Naive thymus-derived CD4-positive, alpha-beta T cell (primary cell): ENCODE measurements around the gene USP48. TPM values are rescaled to one million over a fixed set of nuclear protein-coding genes. Genes with fewer than 3 reads are reported as not detected.

Experiments
- ATAC-seq: fragments of 150-1000 bp; cut with Tn5 transposase; 2 replicates; pipeline ENCODE4 v1.10.0; 2021; ENCODE audit warnings: mild to moderate bottlenecking, moderate library complexity
- CTCF ChIA-PET: fragments of 350-600 bp; sonication (Branson Sonifier 250); formaldehyde crosslinking; loops from one replicate; lab custom pipeline; 2021; ENCODE audit warnings: antibody characterized with exemption; lab: Charles Lee
- POLR2A ChIA-PET: fragments of 350-600 bp; sonication (Branson Sonifier 250); formaldehyde crosslinking; loops from one replicate; lab custom pipeline; 2021; ENCODE audit warnings: antibody characterized with exemption, inconsistent platforms; lab: Charles Lee
- DNase-seq, 9 donors: peaks; one replicate each; pipeline versions ENCODE4 v3.0.0 to v3.0.0-alpha.2; 2020 to 2022; ENCODE audit warnings: mixed read lengths in 1 of 9
- H3K27ac ChIP-seq: one replicate; pipeline ENCODE4 v1.7.0; 2013; ENCODE audit warnings: mild to moderate bottlenecking, low read depth, low read length, moderate library complexity
- H3K27me3 ChIP-seq, 2 donors: one replicate each; pipeline ENCODE4 v1.7.0; 2013; ENCODE audit warnings: low read length in 2 of 2, mild to moderate bottlenecking in 2 of 2, moderate library complexity in 2 of 2; ENCODE audit not compliant: control insufficient read depth in 2 of 2, insufficient read depth in 2 of 2
- H3K36me3 ChIP-seq, 3 experiments: 1 replicate in 2 of 3; 2 replicates in 1 of 3; pipeline ENCODE4 v1.7.0; 2013; ENCODE audit warnings: low read length in 3 of 3, mild to moderate bottlenecking in 3 of 3, moderate library complexity in 1 of 3; ENCODE audit not compliant: insufficient read depth in 3 of 3, control insufficient read depth in 2 of 3
- H3K4me1 ChIP-seq, 2 donors: one replicate each; pipeline ENCODE4 v1.7.0; 2013; ENCODE audit warnings: low read length in 2 of 2, mild to moderate bottlenecking in 2 of 2, moderate library complexity in 1 of 2; ENCODE audit not compliant: control insufficient read depth in 2 of 2, insufficient read depth in 2 of 2
- H3K4me3 ChIP-seq: 2 replicates; pipeline ENCODE4 v1.7.0; 2013; ENCODE audit warnings: mild to moderate bottlenecking, low read length
- H3K9me3 ChIP-seq, 3 experiments: 1 replicate in 2 of 3; 2 replicates in 1 of 3; pipeline ENCODE4 v1.7.0; 2013; ENCODE audit warnings: low read length in 3 of 3; ENCODE audit not compliant: control insufficient read depth in 2 of 3
- H3K27ac Mint-ChIP-seq, 9 donors: one replicate each; pipeline ENCODE4 v1.8.0; 2020 to 2022; ENCODE audit warnings: mixed read lengths in 9 of 9, mild to moderate bottlenecking in 8 of 9, moderate library complexity in 5 of 9, inconsistent platforms in 2 of 9
- H3K27me3 Mint-ChIP-seq, 5 donors: one replicate each; pipeline ENCODE4 v1.8.0; 2021 to 2022; ENCODE audit warnings: mixed read lengths in 5 of 5, mild to moderate bottlenecking in 1 of 5
- H3K36me3 Mint-ChIP-seq, 5 donors: one replicate each; pipeline ENCODE4 v1.8.0; 2020 to 2022; ENCODE audit warnings: mixed read lengths in 5 of 5, mild to moderate bottlenecking in 3 of 5, inconsistent platforms in 1 of 5
- H3K4me1 Mint-ChIP-seq, 7 donors: one replicate each; pipeline ENCODE4 v1.8.0; 2020 to 2022; ENCODE audit warnings: mixed read lengths in 7 of 7, mild to moderate bottlenecking in 3 of 7, inconsistent platforms in 1 of 7
- H3K4me3 Mint-ChIP-seq, 10 donors: one replicate each; pipeline ENCODE4 v1.8.0; 2020 to 2022; ENCODE audit warnings: mild to moderate bottlenecking in 10 of 10, mixed read lengths in 10 of 10, moderate library complexity in 6 of 10, inconsistent platforms in 2 of 10
- H3K9me3 Mint-ChIP-seq, 11 donors: one replicate each; pipeline ENCODE4 v1.8.0; 2020 to 2022; ENCODE audit warnings: mixed read lengths in 11 of 11, mild to moderate bottlenecking in 4 of 11, inconsistent platforms in 1 of 11, moderate library complexity in 1 of 11
- intact Hi-C, 2 donors: fragments of 100-400 bp; cut with micrococcal nuclease; formaldehyde crosslinking; loops; one replicate each; pipeline ENCODE4 v1.15.1; 2023
- polyA plus RNA-seq, 2 donors: library from polyadenylated mRNA; unstranded; fragments of 300-500 nt; fragmentation: Illumina TruSeq; gene quantifications; one replicate each; pipeline ENCODE4 v1.2.3, GENCODE V29; 2021
- total RNA-seq, 6 experiments: library from RNA in 5 of 6; stranded (reverse) in 5 of 6; gene quantifications; 1 replicate in 5 of 6; 2 replicates in 1 of 6; pipeline ENCODE4 v1.2.3 and lab custom pipeline; 2021 to 2026

The USP48 gene
- total and polyA plus RNA-seq, 7 experiments from 2014 or later, result 34.8 to 107 (median 79.5) TPM

DNA sequence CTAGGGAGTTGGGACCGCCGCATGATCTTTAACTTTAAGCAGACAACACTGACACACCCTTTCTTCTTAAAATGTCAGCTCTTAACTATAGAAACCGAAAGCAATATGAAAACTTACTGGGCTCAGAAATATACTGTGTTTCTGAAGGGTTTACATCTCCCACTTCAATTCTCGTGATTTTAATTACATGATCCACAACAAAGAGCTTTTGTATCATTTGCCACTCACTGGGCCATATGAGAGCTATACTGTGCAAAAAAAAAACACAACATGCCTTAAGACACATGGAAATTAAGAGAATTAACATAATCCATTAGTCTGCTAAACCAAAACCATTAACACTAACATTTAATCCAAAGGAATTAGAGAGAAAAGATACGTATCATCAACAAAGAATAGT lies 78.8 kb downstream of the USP48 start:
- intact Hi-C loops, result loop anchor here in 1 of 2 donors (5.0 kb wide), 1 partner anchor 78 kb away; the partner anchor contains the start of gene USP48
- no peaks in the 10 kb centered on the region for H3K9me3 ChIP-seq
- H3K36me3 Mint-ChIP-seq, result peaks cover 11 to 59% (median 24%) of the 10 kb centered on the region in 5 donors
- no peak for ATAC-seq
- H3K4me3 Mint-ChIP-seq, result no peak overlapping the region
- peak overlapping the region in 3 of 9 donors; percentile 8 to 32 (median 20) for H3K27ac Mint-ChIP-seq
- no peaks in the 10 kb centered on the region for H3K27me3 Mint-ChIP-seq
- no peaks in the 10 kb centered on the region for H3K27me3 ChIP-seq
- no peak overlapping the region for H3K4me3 ChIP-seq
- no peaks in the 10 kb centered on the region for H3K9me3 Mint-ChIP-seq
- peaks cover 9 to 72% (median 23%) of the 10 kb centered on the region in 3 experiments for H3K36me3 ChIP-seq
- no peaks in the 10 kb centered on the region for H3K4me1 ChIP-seq
- H3K27ac ChIP-seq, result no peak overlapping the region
- DNase-seq, result no peak
- CTCF ChIA-PET, result interaction anchor here (0.5 kb wide), 1 partner anchor 52 kb away, joined by 4 read pairs; no protein-coding TSS in a partner anchor
- POLR2A ChIA-PET, result no interaction called here
- peaks cover 0 to 24% (median 0%) of the 10 kb centered on the region in 7 donors for H3K4me1 Mint-ChIP-seq

DNA sequence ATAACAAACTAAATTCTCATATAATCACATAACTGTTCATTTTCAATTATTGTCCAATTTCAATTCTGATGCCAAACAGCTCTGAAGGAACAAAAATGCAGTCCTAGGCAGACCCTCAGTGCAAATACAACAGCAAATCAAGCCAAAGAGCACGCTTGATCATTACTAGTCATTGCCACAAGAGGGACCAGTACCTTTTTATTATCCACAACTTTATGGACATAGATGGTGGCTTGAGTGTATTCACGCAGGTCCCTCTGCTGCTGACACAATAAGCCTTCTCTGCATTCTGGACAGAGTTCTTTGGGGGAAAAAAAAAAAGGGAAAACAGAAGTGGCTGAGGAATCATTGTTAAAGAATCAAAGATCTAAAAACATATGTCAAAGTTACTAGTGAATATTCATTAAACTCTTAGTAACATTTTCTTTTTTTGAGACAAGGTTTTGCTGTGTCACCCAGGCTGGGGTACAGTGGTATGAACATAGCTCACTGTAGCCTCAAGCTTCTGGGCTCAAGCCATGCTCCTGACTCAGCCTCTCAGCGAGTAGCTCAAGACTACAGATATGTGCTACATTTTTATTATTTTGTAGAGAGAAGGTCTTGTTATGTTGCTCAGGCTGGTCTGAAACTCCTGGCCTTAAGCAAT lies 79.5 kb downstream of the USP48 start:
- H3K27ac ChIP-seq, result no peak overlapping the region
- intact Hi-C loops, result loop anchor here (1.0 to 5.0 kb wide), 4 partner anchors 79 to 319 kb away; partner anchors contain the start of gene USP48 (in 1 of the 2)
- H3K9me3 ChIP-seq, result no peaks in the 10 kb centered on the region
- POLR2A ChIA-PET, result no interaction called here
- H3K27me3 Mint-ChIP-seq, result no peaks in the 10 kb centered on the region
- ATAC-seq (peak; percentile 44), DNase-seq (peak in 2 of 9 donors; percentile 5 to 8)
- H3K27ac Mint-ChIP-seq, result peak overlapping the region in 1 of 9 donors; percentile 4
- peaks cover 0 to 24% (median 0%) of the 10 kb centered on the region in 7 donors for H3K4me1 Mint-ChIP-seq
- CTCF ChIA-PET, result interaction anchor here (0.5 kb wide), 1 partner anchor 53 kb away, joined by 4 read pairs; no protein-coding TSS in a partner anchor
- H3K36me3 ChIP-seq, result peaks cover 9 to 72% (median 23%) of the 10 kb centered on the region in 3 experiments
- H3K9me3 Mint-ChIP-seq, result no peaks in the 10 kb centered on the region
- no peak overlapping the region for H3K4me3 ChIP-seq
- H3K27me3 ChIP-seq, result no peaks in the 10 kb centered on the region
- no peaks in the 10 kb centered on the region for H3K4me1 ChIP-seq
- H3K4me3 Mint-ChIP-seq, result no peak overlapping the region
- H3K36me3 Mint-ChIP-seq, result peaks cover 11 to 60% (median 24%) of the 10 kb centered on the region in 5 donors

GRCh38 chr1:21702780-21703179 lies 80.2 kb downstream of the USP48 start:
- DNase-seq, result no peak
- ChIA-PET CTCF (no interaction called here), POLR2A (no interaction called here)
- H3K36me3 ChIP-seq, result peaks cover 9 to 68% (median 23%) of the 10 kb centered on the region in 3 experiments
- H3K4me1 ChIP-seq, result no peaks in the 10 kb centered on the region
- H3K27me3 ChIP-seq, result no peaks in the 10 kb centered on the region
- H3K27me3 Mint-ChIP-seq, result no peaks in the 10 kb centered on the region
- H3K36me3 Mint-ChIP-seq, result peaks cover 10 to 66% (median 27%) of the 10 kb centered on the region in 5 donors
- intact Hi-C loops, result loop anchor here (1.0 to 5.0 kb wide), 4 partner anchors 80 to 320 kb away; partner anchors contain the start of gene USP48 (in 1 of the 2)
- peak overlapping the region in 3 of 9 donors; percentile 4 to 39 (median 6) for H3K27ac Mint-ChIP-seq
- H3K9me3 ChIP-seq, result no peaks in the 10 kb centered on the region
- no peaks in the 10 kb centered on the region for H3K9me3 Mint-ChIP-seq
- H3K4me3 Mint-ChIP-seq, result no peak overlapping the region
- H3K27ac ChIP-seq, result no peak overlapping the region
- H3K4me3 ChIP-seq, result no peak overlapping the region
- ATAC-seq, result no peak
- H3K4me1 Mint-ChIP-seq, result peaks cover 0 to 24% (median 0%) of the 10 kb centered on the region in 7 donors

- Mint-ChIP-seq H3K4me1 (peaks cover 0 to 24% (median 0%) of the 10 kb centered on the region in 7 donors), H3K9me3 (no peaks in the 10 kb centered on the region), H3K27ac (no peak overlapping the region), H3K4me3 (no peak overlapping the region), H3K27me3 (no peaks in the 10 kb centered on the region), H3K36me3 (peaks cover 10 to 58% (median 22%) of the 10 kb centered on the region in 5 donors)
- intact Hi-C loops, result loop anchor here in 1 of 2 donors (5.0 kb wide), 1 partner anchor 81 kb away; the partner anchor contains the start of gene USP48
- no peaks in the 10 kb centered on the region for H3K27me3 ChIP-seq
- H3K4me3 ChIP-seq, result no peak overlapping the region
- peaks cover 9 to 57% (median 23%) of the 10 kb centered on the region in 3 experiments for H3K36me3 ChIP-seq
- ATAC-seq (no peak), DNase-seq (no peak)
- H3K9me3 ChIP-seq, result no peaks in the 10 kb centered on the region
- no peaks in the 10 kb centered on the region for H3K4me1 ChIP-seq
- ChIA-PET CTCF (no interaction called here), POLR2A (no interaction called here)
- H3K27ac ChIP-seq, result no peak overlapping the region
Measured at GRCh38 chr1:21701401-21701800, 81.5 kb downstream of the USP48 start.

GRCh38 chr1:21700094-21700493 lies 82.9 kb downstream of the USP48 start:
- no peak overlapping the region for H3K4me3 Mint-ChIP-seq
- intact Hi-C loops, result loop anchor here in 1 of 2 donors (5.0 kb wide), 1 partner anchor 82 kb away; the partner anchor contains the start of gene USP48
- H3K4me1 Mint-ChIP-seq, result peaks cover 0 to 22% (median 0%) of the 10 kb centered on the region in 7 donors
- no peaks in the 10 kb centered on the region for H3K4me1 ChIP-seq
- peaks cover 9 to 49% (median 19%) of the 10 kb centered on the region in 3 experiments for H3K36me3 ChIP-seq
- ATAC-seq, result no peak
- H3K27ac Mint-ChIP-seq, result peak overlapping the region in 3 of 9 donors; percentile 31 to 75 (median 51)
- H3K27me3 ChIP-seq, result no peaks in the 10 kb centered on the region
- H3K27ac ChIP-seq, result no peak overlapping the region
- no peak overlapping the region for H3K4me3 ChIP-seq
- no peaks in the 10 kb centered on the region for H3K9me3 ChIP-seq
- H3K36me3 Mint-ChIP-seq, result peaks cover 10 to 49% (median 22%) of the 10 kb centered on the region in 5 donors
- POLR2A ChIA-PET, result no interaction called here
- H3K27me3 Mint-ChIP-seq, result no peaks in the 10 kb centered on the region
- CTCF ChIA-PET, result no interaction called here
- DNase-seq, result no peak
- H3K9me3 Mint-ChIP-seq, result no peaks in the 10 kb centered on the region

DNA sequence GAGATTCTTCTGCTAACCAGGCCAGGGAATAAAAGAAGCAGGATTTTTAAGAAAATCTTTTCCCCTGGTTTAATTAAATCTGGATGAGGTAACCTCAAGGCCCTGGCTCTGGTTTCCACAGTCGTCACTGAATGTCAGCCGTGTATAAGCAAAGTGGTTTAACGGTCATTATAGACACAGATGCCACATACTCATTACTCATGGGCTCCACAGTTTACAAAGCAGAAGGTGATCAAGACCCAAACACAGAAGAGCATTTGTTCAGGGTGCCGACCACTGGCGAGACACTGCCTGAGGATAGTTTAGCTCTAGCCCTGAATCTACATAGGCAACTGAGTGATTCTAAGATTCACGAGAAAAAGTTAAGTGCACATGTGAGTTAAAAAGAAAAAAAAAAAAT lies 86.0 kb downstream of the USP48 start:
- peaks cover 10 to 54% (median 17%) of the 10 kb centered on the region in 5 donors for H3K36me3 Mint-ChIP-seq
- peaks cover 0 to 10% (median 0%) of the 10 kb centered on the region in 7 donors for H3K4me1 Mint-ChIP-seq
- no peak for ATAC-seq
- Histone ChIP-seq H3K4me1 (no peaks in the 10 kb centered on the region), H3K9me3 (no peaks in the 10 kb centered on the region), H3K4me3 (no peak overlapping the region), H3K27me3 (no peaks in the 10 kb centered on the region), H3K27ac (no peak overlapping the region), H3K36me3 (peaks cover 12 to 50% (median 19%) of the 10 kb centered on the region in 3 experiments)
- intact Hi-C loops, result no loop called here
- CTCF ChIA-PET, result no interaction called here
- H3K27me3 Mint-ChIP-seq, result no peaks in the 10 kb centered on the region
- no peak overlapping the region for H3K4me3 Mint-ChIP-seq
- no peaks in the 10 kb centered on the region for H3K9me3 Mint-ChIP-seq
- H3K27ac Mint-ChIP-seq, result no peak overlapping the region
- DNase-seq, result no peak
- POLR2A ChIA-PET, result no interaction called here
